ENCODE measurements around the gene NT5DC4.

The NT5DC4 gene

GRCh38 chr2:112733456-112733855 lies 12.6 kb downstream of the NT5DC4 start:
- ChIA-PET POLR2A (no interaction called here), CTCF (interaction anchor here (1.8 to 14.5 kb wide), 3 partner anchors 10 to 133 kb away, joined by 6 to 410 read pairs (median 16); no protein-coding TSS in a partner anchor)
- TF ChIP-seq CTCF (IDR thresholded peaks at IDR 0.05; ENCODE audit: insufficient read depth, low read length, missing control alignments) = no peak
- DNase-seq (ENCODE audit: low read depth, low spot score) = no peak
- H3K4me3 ChIP-seq (ENCODE audit: low read depth, low read length) = no peak overlapping the region

GRCh38 chr2:112733871-112734270 lies 13.1 kb downstream of the NT5DC4 start:
- no peak overlapping the region for H3K4me3 ChIP-seq (ENCODE audit: low read depth, low read length)
- ChIA-PET POLR2A (no interaction called here), CTCF (interaction anchor here (0.8 to 14.5 kb wide), 4 partner anchors 9 to 134 kb away, joined by 3 to 410 read pairs (median 11); no protein-coding TSS in a partner anchor)
- no peak for TF ChIP-seq CTCF (IDR thresholded peaks at IDR 0.05; ENCODE audit: insufficient read depth, low read length, missing control alignments)
- DNase-seq (ENCODE audit: low read depth, low spot score) = no peak

- POLR2A ChIA-PET = no interaction called here
- CTCF ChIA-PET = interaction anchor here (0.7 to 7.9 kb wide), 10 partner anchors 9 to 216 kb away, joined by 3 to 75 read pairs (median 8); no protein-coding TSS in a partner anchor
- H3K4me3 ChIP-seq (ENCODE audit: low read depth, low read length) = no peak overlapping the region
- no peak for DNase-seq (ENCODE audit: low read depth, low spot score)
- TF ChIP-seq CTCF (IDR thresholded peaks at IDR 0.05; ENCODE audit: insufficient read depth, low read length, missing control alignments) = no peak
Observed at GRCh38 chr2:112737542-112738232, 16.9 kb downstream of the NT5DC4 start.

- no peak for DNase-seq (ENCODE audit: low read depth, low spot score)
- ChIA-PET POLR2A (interaction anchor here (0.6 kb wide), 1 partner anchor 221 kb away, joined by 7 read pairs; no protein-coding TSS in a partner anchor), CTCF (interaction anchor here (1.1 to 17.0 kb wide), 6 partner anchors 9 to 218 kb away, joined by 3 to 688 read pairs (median 4); no protein-coding TSS in a partner anchor)
- H3K4me3 ChIP-seq (ENCODE audit: low read depth, low read length) = no peak overlapping the region
- TF ChIP-seq CTCF (IDR thresholded peaks at IDR 0.05; ENCODE audit: insufficient read depth, low read length, missing control alignments) = no peak
Observed at GRCh38 chr2:112740527-112740926, 19.7 kb downstream of the NT5DC4 start.

GRCh38 chr2:112749755-112750559 lies 29.1 kb downstream of the NT5DC4 start:
- ChIA-PET CTCF (interaction anchor here (0.6 to 17.0 kb wide), 56 partner anchors 11 to 639 kb away, joined by 3 to 688 read pairs (median 4); partner anchors contain the start of gene CKAP2L), POLR2A (no interaction called here)
- DNase-seq (ENCODE audit: low read depth, low spot score) = peak; percentile 21
- no peak overlapping the region for H3K4me3 ChIP-seq (ENCODE audit: low read depth, low read length)
- TF ChIP-seq CTCF (IDR thresholded peaks at IDR 0.05; ENCODE audit: insufficient read depth, low read length, missing control alignments) = peak; percentile 99

- DNase-seq (ENCODE audit: low read depth, low spot score) = no peak
- POLR2A ChIA-PET = no interaction called here
- CTCF ChIA-PET = interaction anchor here (1.0 to 17.0 kb wide), 25 partner anchors 11 to 639 kb away, joined by 3 to 688 read pairs (median 8); partner anchors contain the start of gene CKAP2L
- no peak overlapping the region for H3K4me3 ChIP-seq (ENCODE audit: low read depth, low read length)
- no peak for TF ChIP-seq CTCF (IDR thresholded peaks at IDR 0.05; ENCODE audit: insufficient read depth, low read length, missing control alignments)
Observed at GRCh38 chr2:112750560-112750843, 29.7 kb downstream of the NT5DC4 start.

Measured in AG04449 (cell line).